Neural crest cell (in vitro differentiated cells): ENCODE results near the gene ABCB11. TPM values are rescaled to one million over a fixed set of nuclear protein-coding genes. Genes with fewer than 3 reads are reported as not detected.
"Not testable (repeated sequence)": the region's sequence is repeated elsewhere in the genome, so short reads cannot be mapped to it uniquely, and the experiment has no call there.

ENCODE experiments used
- DNase-seq: peaks from one replicate; pipeline ENCODE4 v3.0.0; 2021; ENCODE audit warnings: low read depth, mixed read lengths, low spot score
- H3K27ac Mint-ChIP-seq: one replicate; pipeline ENCODE4 v1.8.0; 2021; ENCODE audit warnings: mild to moderate bottlenecking, mixed read lengths; ENCODE audit not compliant: unreplicated experiment
- H3K27me3 Mint-ChIP-seq: 2 replicates; pipeline ENCODE4 v1.8.0; 2021; ENCODE audit warnings: low read depth, mild to moderate bottlenecking, mixed read lengths
- H3K36me3 Mint-ChIP-seq: 2 replicates; pipeline ENCODE4 v1.8.0; 2021; ENCODE audit warnings: low read depth, mild to moderate bottlenecking, mixed read lengths
- H3K4me1 Mint-ChIP-seq: 2 replicates; pipeline ENCODE4 v1.8.0; 2021; ENCODE audit warnings: mixed read lengths
- H3K4me3 Mint-ChIP-seq: one replicate; pipeline ENCODE4 v1.8.0; 2021; ENCODE audit warnings: mild to moderate bottlenecking, mixed read lengths
- H3K9me3 Mint-ChIP-seq: 2 replicates; pipeline ENCODE4 v1.8.0; 2021; ENCODE audit warnings: mixed read lengths
- CTCF ChIP-seq: fragments of 200-600 bp; sonication (generic); conservative IDR thresholded peaks from 2 replicates; pipeline ENCODE4 v1.5.0; 2021; ENCODE audit warnings: antibody characterized with exemption, mild to moderate bottlenecking
- total RNA-seq: library from RNA; stranded (reverse); gene quantifications from 2 replicates; pipeline ENCODE4 v1.2.1, GENCODE V29; 2021

ABCB11 gene
- total RNA-seq, 1 donor from 2014 or later = 0.07 TPM

GRCh38 chr2:169065864-169066517 is 34.9 kb upstream of the ABCB11 start:
- no peak overlapping the region for H3K4me3 Mint-ChIP-seq
- no peaks in the 10 kb centered on the region for H3K4me1 Mint-ChIP-seq
- H3K27me3 Mint-ChIP-seq = no peaks in the 10 kb centered on the region
- DNase-seq = no peak
- no peak overlapping the region for H3K27ac Mint-ChIP-seq
- H3K9me3 Mint-ChIP-seq = peaks cover 7% of the 10 kb centered on the region
- TF ChIP-seq CTCF = no peak
- H3K36me3 Mint-ChIP-seq = no peaks in the 10 kb centered on the region

DNA sequence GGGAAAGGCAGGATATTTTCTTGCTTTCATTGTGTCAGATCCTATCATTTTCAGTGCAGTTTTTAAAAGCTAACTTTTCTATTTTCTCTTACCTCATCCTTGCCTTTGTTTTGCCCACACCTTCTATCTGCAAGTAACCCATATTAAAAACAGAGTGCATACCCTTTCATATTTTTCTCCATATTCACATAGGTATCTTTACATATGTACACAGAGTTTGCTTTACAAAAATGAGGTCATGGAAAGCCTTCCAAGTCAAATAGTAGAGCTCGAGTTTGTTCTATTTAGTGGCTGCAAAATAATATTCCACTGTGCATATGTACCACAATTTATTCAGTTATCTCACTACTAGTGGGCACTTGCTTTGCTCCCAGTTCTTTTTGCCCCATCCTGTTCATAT is 34.3 kb upstream of the ABCB11 start:
- H3K4me3 Mint-ChIP-seq = no peak overlapping the region
- no peaks in the 10 kb centered on the region for H3K36me3 Mint-ChIP-seq

GRCh38 chr2:169064199-169064598 is 33.1 kb upstream of the ABCB11 start:
- not testable (repeated sequence) for H3K36me3 Mint-ChIP-seq, H3K4me1 Mint-ChIP-seq, H3K4me3 Mint-ChIP-seq, DNase-seq, H3K27me3 Mint-ChIP-seq, H3K27ac Mint-ChIP-seq
- H3K9me3 Mint-ChIP-seq = peaks cover 11% of the 10 kb centered on the region

More for the DNA sequence above, 34.3 kb upstream of the ABCB11 start:
- Mint-ChIP-seq H3K9me3 (peaks cover 7% of the 10 kb centered on the region), H3K27me3 (no peaks in the 10 kb centered on the region), H3K4me1 (no peaks in the 10 kb centered on the region), H3K27ac (no peak overlapping the region)
- no peak for TF ChIP-seq CTCF
- DNase-seq = no peak

GRCh38 chr2:169054575-169054974 is 23.5 kb upstream of the ABCB11 start:
- DNase-seq, H3K27me3 Mint-ChIP-seq, H3K27ac Mint-ChIP-seq, H3K4me3 Mint-ChIP-seq, H3K4me1 Mint-ChIP-seq: not testable (repeated sequence)
- peaks cover 28% of the 10 kb centered on the region for H3K9me3 Mint-ChIP-seq
- H3K36me3 Mint-ChIP-seq = peaks cover 22% of the 10 kb centered on the region

GRCh38 chr2:169050476-169051240 is 19.5 kb upstream of the ABCB11 start:
- no peak overlapping the region for H3K27ac Mint-ChIP-seq
- peaks cover 17% of the 10 kb centered on the region for H3K9me3 Mint-ChIP-seq
- H3K4me1 Mint-ChIP-seq = no peaks in the 10 kb centered on the region
- no peak for TF ChIP-seq CTCF
- peaks cover 14% of the 10 kb centered on the region for H3K36me3 Mint-ChIP-seq
- no peak for DNase-seq
- no peak overlapping the region for H3K4me3 Mint-ChIP-seq
- no peaks in the 10 kb centered on the region for H3K27me3 Mint-ChIP-seq

DNA sequence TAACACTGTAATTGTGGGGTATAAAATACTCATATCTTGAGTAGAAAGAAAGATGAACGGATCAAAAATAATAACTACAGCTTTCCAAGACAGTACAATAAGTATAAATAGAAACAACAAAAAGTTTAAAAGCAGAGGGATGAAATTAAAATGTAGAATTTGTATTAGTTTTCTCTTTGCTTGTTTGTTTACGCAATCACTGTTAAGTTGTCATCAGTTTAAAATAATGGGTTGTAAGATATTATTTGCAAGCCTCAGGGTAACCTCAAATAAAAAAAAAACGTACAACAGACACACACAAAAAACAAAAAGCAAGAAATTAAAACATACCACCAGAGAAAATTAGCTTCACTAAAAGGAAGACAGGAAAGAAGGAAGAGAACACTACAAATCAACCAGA is 18.0 kb upstream of the ABCB11 start:
- peaks cover 9% of the 10 kb centered on the region for H3K36me3 Mint-ChIP-seq
- no peak for DNase-seq
- H3K27ac Mint-ChIP-seq = no peak overlapping the region
- no peaks in the 10 kb centered on the region for H3K4me1 Mint-ChIP-seq
- no peaks in the 10 kb centered on the region for H3K27me3 Mint-ChIP-seq
- no peak overlapping the region for H3K4me3 Mint-ChIP-seq
- TF ChIP-seq CTCF = no peak
- peaks cover 11% of the 10 kb centered on the region for H3K9me3 Mint-ChIP-seq
